Thymus (tissue), 11 donors: ENCODE data around the gene MRPL27. TPM values are rescaled to one million over a fixed set of nuclear protein-coding genes. Genes with fewer than 3 reads are reported as not detected.
A peak's percentile ranks its signal among the peaks of the same experiment; 100 is the strongest.

Source experiments
- DNase-seq, 9 donors: peaks; one replicate each; pipeline ENCODE4 v3.0.0-alpha.2; 2013; ENCODE audit warnings: low spot score in 9 of 9, low read depth in 6 of 9, missing footprints in 1 of 9
- H3K27ac ChIP-seq, 2 donors: one replicate each; pipeline ENCODE4 v1.5.1; 2013; ENCODE audit warnings: control low read depth in 1 of 2, low read depth in 1 of 2, low read length in 1 of 2, mild to moderate bottlenecking in 1 of 2, moderate library complexity in 1 of 2
- H3K27me3 ChIP-seq, 2 donors: one replicate each; pipeline ENCODE4 v1.5.1; 2013; ENCODE audit warnings: low read length in 1 of 2; ENCODE audit not compliant: control insufficient read depth in 2 of 2, insufficient read depth in 1 of 2
- H3K36me3 ChIP-seq, 2 donors: one replicate each; pipeline ENCODE4 v1.5.1; 2013; ENCODE audit warnings: low read length in 1 of 2, mild to moderate bottlenecking in 1 of 2, moderate library complexity in 1 of 2; ENCODE audit not compliant: control insufficient read depth in 2 of 2, insufficient read depth in 2 of 2
- H3K4me1 ChIP-seq, 2 donors: one replicate each; pipeline ENCODE4 v1.5.1; 2013; ENCODE audit warnings: low read length in 2 of 2; ENCODE audit not compliant: control insufficient read depth in 2 of 2, insufficient read depth in 2 of 2
- H3K4me3 ChIP-seq, 2 donors: one replicate each; pipeline ENCODE4 v1.5.1; 2013; ENCODE audit warnings: low read length in 2 of 2, control low read depth in 1 of 2, mild to moderate bottlenecking in 1 of 2
- H3K9me3 ChIP-seq, 2 donors: one replicate each; pipeline ENCODE4 v1.5.1; 2013; ENCODE audit warnings: low read length in 1 of 2, mild to moderate bottlenecking in 1 of 2; ENCODE audit not compliant: control insufficient read depth in 2 of 2, insufficient read depth in 1 of 2
- WGBS: extraction: QIAGEN DNeasy Blood & Tissue Kit; methylation state at CpG from one replicate; pipeline ENCODE4 v1.1.7; 2013; 5-methylcytosine and 5-hydroxymethylcytosine counted together
- polyA plus RNA-seq: library from polyadenylated mRNA; stranded (reverse); fragments of 200-250 nt; gene quantifications from one replicate; pipeline ENCODE4 v1.2.3, GENCODE V29; 2013
- total RNA-seq: library from RNA; stranded (reverse); fragments of 120-200 nt; gene quantifications from one replicate; pipeline ENCODE4 v1.2.4, GENCODE V29; 2013
- donor health status: healthy.

Gene MRPL27
- total and polyA plus RNA-seq, 2 donors: 69.2 to 85.9 TPM

GRCh38 chr17:50352693-50353599 is 20.0 kb downstream of the MRPL27 start:
- DNase-seq: no peak
- peaks cover 47 to 57% of the 10 kb centered on the region in 2 donors for H3K36me3 ChIP-seq
- WGBS: 96% methylated on average over 21 of the region's 21 CpGs
- H3K4me1 ChIP-seq: peaks cover 0 to 4% of the 10 kb centered on the region in 2 donors
- no peaks in the 10 kb centered on the region for H3K27me3 ChIP-seq
- no peak overlapping the region for H3K27ac ChIP-seq
- no peak overlapping the region for H3K4me3 ChIP-seq
- H3K9me3 ChIP-seq: no peaks in the 10 kb centered on the region

DNA sequence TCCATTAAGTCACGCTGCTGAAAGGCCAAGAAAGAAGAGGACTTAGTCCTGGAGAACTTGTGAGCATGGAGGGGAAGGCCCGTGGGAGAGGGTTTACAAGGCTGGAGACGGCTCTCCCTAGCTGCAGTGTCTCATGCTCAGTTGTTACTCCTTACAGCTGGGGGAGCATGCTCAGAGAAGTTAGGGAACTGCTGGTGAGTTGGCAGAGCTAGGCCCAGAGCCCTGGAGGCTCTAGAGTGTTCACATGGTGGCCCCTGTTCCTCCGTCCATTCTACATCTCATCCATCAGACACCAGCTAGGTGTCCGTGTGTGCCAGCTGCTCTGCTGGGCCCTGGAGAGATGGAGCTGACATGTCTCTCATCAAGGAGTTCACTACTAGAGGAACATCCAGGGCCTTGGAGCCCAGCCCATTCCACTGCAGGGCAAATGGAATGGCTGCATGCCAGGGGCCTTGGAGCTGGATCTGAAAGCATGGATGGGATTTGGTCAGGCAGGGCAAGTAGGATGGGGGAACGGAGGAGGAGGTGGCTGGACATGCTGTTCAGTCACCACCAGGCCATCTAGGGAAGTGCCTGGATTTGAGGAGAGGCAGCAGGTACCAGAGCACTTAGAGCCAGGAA is 20.8 kb downstream of the MRPL27 start:
- H3K27ac ChIP-seq: no peak overlapping the region
- peaks cover under 1 to 8% of the 10 kb centered on the region in 2 donors for H3K4me1 ChIP-seq
- DNase-seq: no peak
- H3K27me3 ChIP-seq: no peaks in the 10 kb centered on the region
- H3K4me3 ChIP-seq: no peak overlapping the region
- H3K9me3 ChIP-seq: no peaks in the 10 kb centered on the region
- WGBS: 88% methylated on average over 6 of the region's 6 CpGs
- H3K36me3 ChIP-seq: peaks cover 41 to 50% of the 10 kb centered on the region in 2 donors

GRCh38 chr17:50350733-50351132 is 22.3 kb downstream of the MRPL27 start:
- Histone ChIP-seq H3K9me3 (no peaks in the 10 kb centered on the region), H3K4me1 (peaks cover 6 to 15% of the 10 kb centered on the region in 2 donors), H3K4me3 (no peak overlapping the region), H3K27me3 (no peaks in the 10 kb centered on the region), H3K36me3 (peaks cover 27 to 35% of the 10 kb centered on the region in 2 donors), H3K27ac (no peak overlapping the region)
- WGBS: 97% methylated on average over 2 of the region's 2 CpGs
- no peak for DNase-seq

- DNase-seq: no peak
- no peak overlapping the region for H3K4me3 ChIP-seq
- WGBS: 98% methylated on average over 5 of the region's 5 CpGs
- H3K9me3 ChIP-seq: no peaks in the 10 kb centered on the region
- H3K27me3 ChIP-seq: peaks cover 0 to 3% of the 10 kb centered on the region in 2 donors
- H3K27ac ChIP-seq: no peak overlapping the region
- H3K36me3 ChIP-seq: peaks cover 13 to 21% of the 10 kb centered on the region in 2 donors
- H3K4me1 ChIP-seq: peaks cover 8 to 25% of the 10 kb centered on the region in 2 donors
These were observed 23.8 kb downstream of the MRPL27 start for GRCh38 chr17:50349243-50349600.

GRCh38 chr17:50348522-50349242 is 24.3 kb downstream of the MRPL27 start:
- Histone ChIP-seq H3K9me3 (no peaks in the 10 kb centered on the region), H3K27ac (peak overlapping the region in 1 of 2 donors; percentile 18), H3K4me1 (peaks cover 8 to 25% of the 10 kb centered on the region in 2 donors), H3K36me3 (peaks cover 8 to 15% of the 10 kb centered on the region in 2 donors), H3K27me3 (peaks cover 0 to 3% of the 10 kb centered on the region in 2 donors), H3K4me3 (no peak overlapping the region)
- WGBS: 95% methylated on average over 7 of the region's 7 CpGs
- no peak for DNase-seq

GRCh38 chr17:50347894-50348291 is 25.1 kb downstream of the MRPL27 start:
- H3K9me3 ChIP-seq: no peaks in the 10 kb centered on the region
- peaks cover 0 to 3% of the 10 kb centered on the region in 2 donors for H3K27me3 ChIP-seq
- DNase-seq: no peak
- 94% methylated on average over 3 of the region's 3 CpGs for WGBS
- H3K4me1 ChIP-seq: peaks cover 8 to 25% of the 10 kb centered on the region in 2 donors
- peaks cover 6 to 10% of the 10 kb centered on the region in 2 donors for H3K36me3 ChIP-seq
- H3K27ac ChIP-seq: no peak overlapping the region
- H3K4me3 ChIP-seq: no peak overlapping the region

DNA sequence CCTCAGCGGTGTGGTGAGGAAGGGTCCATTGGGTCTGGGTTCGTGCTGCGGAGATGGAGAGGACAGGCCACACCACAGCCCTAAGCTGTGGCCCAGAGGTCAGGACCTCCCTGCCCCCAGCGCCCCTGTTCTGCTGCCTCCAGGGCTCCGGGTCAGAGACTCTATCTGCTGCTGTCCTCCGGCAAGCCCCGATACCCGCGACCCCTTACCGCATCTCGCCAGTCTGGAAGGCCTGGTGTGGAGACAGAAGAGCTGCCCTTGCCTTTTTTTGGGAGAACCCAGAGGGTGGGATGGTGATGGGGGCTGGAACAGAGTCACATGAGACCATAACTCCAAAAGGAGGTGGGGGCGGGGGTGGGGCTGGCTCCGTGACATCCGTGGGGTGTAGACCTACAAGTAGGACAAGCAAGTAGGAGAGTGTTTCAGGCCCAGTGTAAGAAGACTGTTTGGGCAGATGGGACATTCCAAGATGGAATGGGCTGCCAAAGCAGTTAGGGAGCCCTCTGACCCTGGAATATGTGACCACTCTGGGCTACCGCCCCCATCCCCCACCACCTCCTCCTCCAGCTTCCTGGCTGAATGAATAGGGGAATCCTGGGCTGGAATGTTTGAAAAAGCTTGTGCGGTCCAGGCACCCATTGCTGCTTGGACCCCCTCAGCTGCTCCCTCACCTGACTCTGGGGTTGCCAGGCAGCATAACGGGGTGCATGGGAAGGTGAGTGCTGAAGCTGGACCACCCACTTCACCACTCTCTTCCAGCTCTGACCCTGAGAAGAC is 25.7 kb downstream of the MRPL27 start:
- H3K36me3 ChIP-seq: peaks cover under 1 to 4% of the 10 kb centered on the region in 2 donors
- H3K4me3 ChIP-seq: peak overlapping the region; percentile 78 to 93
- peaks cover 0 to 3% of the 10 kb centered on the region in 2 donors for H3K27me3 ChIP-seq
- no peak overlapping the region for H3K27ac ChIP-seq
- 73% methylated on average over 17 of the region's 17 CpGs for WGBS
- peaks cover 8 to 25% of the 10 kb centered on the region in 2 donors for H3K4me1 ChIP-seq
- no peak for DNase-seq
- H3K9me3 ChIP-seq: no peaks in the 10 kb centered on the region

GRCh38 chr17:50346313-50347116 is 26.5 kb downstream of the MRPL27 start:
- Histone ChIP-seq H3K9me3 (peaks cover 0 to 3% of the 10 kb centered on the region in 2 donors), H3K4me1 (peaks cover 8 to 25% of the 10 kb centered on the region in 2 donors), H3K27ac (peak overlapping the region; percentile 5 to 88), H3K36me3 (no peaks in the 10 kb centered on the region), H3K27me3 (peaks cover 0 to 3% of the 10 kb centered on the region in 2 donors), H3K4me3 (peak overlapping the region; percentile 78 to 93)
- WGBS: 2% methylated on average over 57 of the region's 57 CpGs
- peak in 1 of 9 donors; percentile 22 for DNase-seq
